B cell (primary cell): ENCODE results near the gene MRPS27. TPM values are rescaled to one million over a fixed set of nuclear protein-coding genes. Genes with fewer than 3 reads are reported as not detected.

Experiments
- ATAC-seq: fragments of 200-7000 bp; cut with Tn5 transposase; one replicate; pipeline ENCODE4 v1.10.0; 2021; ENCODE audit warnings: low read depth, mild to moderate bottlenecking, moderate number of reproducible peaks, moderate library complexity
- CTCF ChIA-PET: fragments of 350-600 bp; sonication (Branson Sonifier 250); formaldehyde crosslinking; loops from one replicate; lab custom pipeline; 2021; ENCODE audit warnings: antibody characterized with exemption, inconsistent platforms; lab: Charles Lee
- POLR2A ChIA-PET: fragments of 350-600 bp; sonication (Branson Sonifier 250); formaldehyde crosslinking; loops from one replicate; lab custom pipeline; 2021; ENCODE audit warnings: antibody characterized with exemption; lab: Charles Lee
- DNase-seq: peaks from one replicate; pipeline ENCODE4 v3.0.0; 2013
- H2AFZ ChIP-seq: 2 replicates; pipeline ENCODE4 v1.6.1; 2012; ENCODE audit warnings: mild to moderate bottlenecking, low read depth, low read length; ENCODE audit not compliant: insufficient read depth, poor library complexity, severe bottlenecking
- H3K27ac ChIP-seq, 2 donors: 1 replicate in 1 of 2; 2 replicates in 1 of 2; pipeline ENCODE4 v1.5.1; 2012 to 2013; ENCODE audit warnings: low read length in 2 of 2, mild to moderate bottlenecking in 2 of 2, moderate library complexity in 1 of 2
- H3K27me3 ChIP-seq, 4 experiments: fragments of 200-600 bp in 1 of 4; sonication (generic) in 1 of 4; replicated peaks in 1 of 4; 1 replicate in 2 of 4; 2 replicates in 2 of 4; pipeline versions ENCODE4 v1.6.1 to v1.7.0; 2013 to 2016; ENCODE audit warnings: low read length in 3 of 4, mild to moderate bottlenecking in 2 of 4, mixed read lengths in 1 of 4, moderate library complexity in 1 of 4; ENCODE audit not compliant: insufficient read depth in 4 of 4, control insufficient read depth in 3 of 4; ENCODE audit errors: control extremely low read depth in 1 of 4
- H3K36me3 ChIP-seq, 2 experiments: replicated peaks in 1 of 2; 1 replicate in 1 of 2; 2 replicates in 1 of 2; pipeline versions ENCODE4 v1.6.1 to v1.7.1; 2013; ENCODE audit warnings: low read length in 1 of 2; ENCODE audit not compliant: insufficient read depth in 2 of 2, control insufficient read depth in 1 of 2; ENCODE audit errors: control extremely low read depth in 1 of 2, extremely low read depth in 1 of 2
- H3K4me1 ChIP-seq, 2 donors: fragments of 200-600 bp in 1 of 2; sonication (generic) in 1 of 2; 1 replicate in 1 of 2; 2 replicates in 1 of 2; pipeline versions ENCODE4 v1.5.1 to v1.6.1; 2013 to 2017; ENCODE audit warnings: low read length in 2 of 2; ENCODE audit not compliant: control insufficient read depth in 2 of 2, insufficient read depth in 2 of 2
- H3K4me2 ChIP-seq: replicated peaks from 2 replicates; pipeline ENCODE3; 2012; ENCODE audit warnings: mild to moderate bottlenecking, low read depth, low read length; ENCODE audit not compliant: poor library complexity, severe bottlenecking
- H3K4me3 ChIP-seq, 5 experiments: fragments of 200-600 bp in 1 of 5; sonication (generic) in 1 of 5; 1 replicate in 3 of 5; 2 replicates in 2 of 5; pipeline versions ENCODE4 v1.5.1 to v1.7.0; 2011 to 2016; ENCODE audit warnings: low read length in 4 of 5, mild to moderate bottlenecking in 4 of 5, low read depth in 2 of 5, control low read depth in 1 of 5, moderate library complexity in 1 of 5; ENCODE audit not compliant: insufficient read depth in 1 of 5; ENCODE audit errors: control extremely low read depth in 1 of 5, extremely low read depth in 1 of 5
- H3K79me2 ChIP-seq: fragments of 200-600 bp; sonication (generic); one replicate; pipeline ENCODE4 v1.6.0; 2016; ENCODE audit warnings: low read length; ENCODE audit not compliant: control insufficient read depth, insufficient read depth
- H3K9ac ChIP-seq: fragments of 200-600 bp; sonication (generic); 2 replicates; pipeline ENCODE4 v1.6.1; 2017; ENCODE audit warnings: mild to moderate bottlenecking, low read length, moderate library complexity
- H3K9me3 ChIP-seq, 3 donors: one replicate each; pipeline versions ENCODE4 v1.6.1 to v1.7.1; 2013; ENCODE audit warnings: low read length in 2 of 3; ENCODE audit not compliant: control insufficient read depth in 2 of 3, insufficient read depth in 1 of 3; ENCODE audit errors: control extremely low read depth in 1 of 3
- H4K20me1 ChIP-seq: 2 replicates; pipeline ENCODE4 v1.6.0; 2012; ENCODE audit warnings: mild to moderate bottlenecking, low read length; ENCODE audit not compliant: insufficient read depth, control insufficient read depth, poor library complexity, severe bottlenecking
- H3K27ac Mint-ChIP-seq: one replicate; pipeline ENCODE4 v1.8.0; 2021; ENCODE audit warnings: mixed read lengths
- H3K27me3 Mint-ChIP-seq: one replicate; pipeline ENCODE4 v1.8.0; 2021; ENCODE audit warnings: mixed read lengths
- H3K4me1 Mint-ChIP-seq: one replicate; pipeline ENCODE4 v1.8.0; 2021; ENCODE audit warnings: mixed read lengths
- H3K4me3 Mint-ChIP-seq: one replicate; pipeline ENCODE4 v1.8.0; 2021; ENCODE audit warnings: mixed read lengths
- H3K9me3 Mint-ChIP-seq: one replicate; pipeline ENCODE4 v1.8.0; 2022; ENCODE audit warnings: mixed read lengths; ENCODE audit not compliant: insufficient read depth
- CTCF ChIP-seq: fragments of 200-600 bp; IDR thresholded peaks from one replicate; pipeline ENCODE4 v1.8.0; 2022; ENCODE audit warnings: antibody characterized with exemption, mild to moderate bottlenecking
- EZH2 ChIP-seq: IDR thresholded peaks from 2 replicates; pipeline ENCODE4 v1.6.1; 2012; ENCODE audit warnings: borderline replicate concordance, low read depth, mild to moderate bottlenecking, moderate library complexity, low read length; ENCODE audit not compliant: insufficient read depth, poor library complexity, severe bottlenecking
- WGBS: methylation state at CpG from one replicate; pipeline ENCODE4 v1.1.5; 2013; ENCODE audit warnings: missing lambda C conversion rate; ENCODE audit not compliant: insufficient coverage; 5-methylcytosine and 5-hydroxymethylcytosine counted together
- intact Hi-C: fragments of 100-400 bp; cut with micrococcal nuclease; formaldehyde crosslinking; loops from one replicate; pipeline ENCODE4 v1.10.0; 2022
- polyA plus RNA-seq: library from polyadenylated mRNA; depleted of rRNA; stranded (reverse); fragments of >200 nt; gene quantifications from 2 replicates; pipeline ENCODE4 v1.2.3, GENCODE V29; 2012
- total RNA-seq, 2 donors: library from RNA; stranded (reverse); fragments of 120-200 nt in 1 of 2; gene quantifications; 1 replicate in 1 of 2; 2 replicates in 1 of 2; pipeline versions ENCODE4 v1.2.3 to v1.2.4, GENCODE V29; 2013 to 2022

Gene MRPS27
- total and polyA plus RNA-seq, 2 donors (not counting 1 experiment from before 2014, with no cell fraction given) = 33.4 to 58.3 TPM

GRCh38 chr5:72180925-72181324 is 139.1 kb downstream of the MRPS27 start:
- ATAC-seq (no peak), DNase-seq (no peak)
- WGBS = 69% methylated on average over 4 of the region's 4 CpGs
- no peak overlapping the region for H3K4me3 ChIP-seq
- TF ChIP-seq EZH2 (no peak), CTCF (no peak)
- no peaks in the 10 kb centered on the region for H3K9me3 Mint-ChIP-seq
- H3K27ac ChIP-seq = no peak overlapping the region
- intact Hi-C loops = no loop called here
- no peak overlapping the region for H2AFZ ChIP-seq
- H3K27ac Mint-ChIP-seq = no peak overlapping the region
- H3K79me2 ChIP-seq = no peaks in the 10 kb centered on the region
- no peaks in the 10 kb centered on the region for H3K9me3 ChIP-seq
- ChIA-PET POLR2A (no interaction called here), CTCF (no interaction called here)
- no peaks in the 10 kb centered on the region for H3K4me1 Mint-ChIP-seq
- H3K36me3 ChIP-seq = no peaks in the 10 kb centered on the region
- H3K4me2 ChIP-seq = no peak overlapping the region
- H3K27me3 ChIP-seq = peaks cover 0 to 10% (median 0%) of the 10 kb centered on the region in 4 experiments
- no peaks in the 10 kb centered on the region for H4K20me1 ChIP-seq
- no peaks in the 10 kb centered on the region for H3K4me1 ChIP-seq
- H3K27me3 Mint-ChIP-seq = peaks cover 26% of the 10 kb centered on the region
- no peak overlapping the region for H3K9ac ChIP-seq
- no peak overlapping the region for H3K4me3 Mint-ChIP-seq

DNA sequence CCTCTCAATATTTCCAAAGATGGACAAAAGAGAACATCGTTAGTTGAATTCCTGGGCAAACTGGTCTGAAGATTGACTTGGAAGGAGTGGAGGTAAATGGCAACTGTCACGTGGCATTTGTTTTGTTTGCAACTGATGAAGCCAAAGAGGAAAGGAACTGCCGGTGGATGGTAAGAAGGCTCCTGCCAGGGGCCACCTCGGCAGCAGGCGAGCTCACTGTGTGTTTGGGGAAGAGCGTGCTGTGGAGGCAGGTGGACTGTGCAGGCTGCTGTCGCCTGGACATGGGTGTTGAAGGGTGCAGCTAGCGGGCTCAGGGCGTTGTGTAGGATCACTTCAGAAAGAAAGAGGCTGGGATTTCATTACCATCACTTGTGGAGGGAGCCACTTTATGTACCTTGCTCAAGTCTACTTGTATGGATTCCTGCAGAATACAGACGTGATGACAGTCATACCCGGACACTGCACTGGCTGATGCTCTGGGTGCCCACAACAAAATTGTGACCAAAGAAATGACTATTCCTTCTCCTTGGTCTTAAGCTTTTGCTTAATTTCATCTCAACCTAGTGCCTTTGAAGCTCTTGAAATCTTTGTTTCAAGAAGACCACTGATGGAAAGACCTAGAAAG is 140.1 kb downstream of the MRPS27 start:
- Histone ChIP-seq H3K27me3 (peaks cover 0 to 10% (median 0%) of the 10 kb centered on the region in 4 experiments), H2AFZ (no peak overlapping the region), H3K9me3 (no peaks in the 10 kb centered on the region), H3K4me1 (no peaks in the 10 kb centered on the region), H3K9ac (no peak overlapping the region), H3K27ac (no peak overlapping the region), H3K4me2 (no peak overlapping the region), H3K79me2 (no peaks in the 10 kb centered on the region), H3K36me3 (no peaks in the 10 kb centered on the region), H4K20me1 (no peaks in the 10 kb centered on the region), H3K4me3 (no peak overlapping the region)
- Mint-ChIP-seq H3K4me1 (no peaks in the 10 kb centered on the region), H3K4me3 (no peak overlapping the region), H3K9me3 (no peaks in the 10 kb centered on the region), H3K27ac (no peak overlapping the region), H3K27me3 (peaks cover 26% of the 10 kb centered on the region)
- ChIA-PET CTCF (no interaction called here), POLR2A (no interaction called here)
- ATAC-seq = no peak
- no peak for DNase-seq
- WGBS = 96% methylated on average over 11 of the region's 11 CpGs
- intact Hi-C loops = no loop called here
- no peak for TF ChIP-seq EZH2
- no peak for TF ChIP-seq CTCF
